ENCODE measurements around the gene CTSF. TPM values are rescaled to one million over a fixed set of nuclear protein-coding genes. Genes with fewer than 3 reads are reported as not detected.

CTSF gene
- total and polyA plus RNA-seq, 2 of the 13 experiments (the other 11 are each of a cell fraction or from before 2014, with no cell fraction given), result not detected

DNA sequence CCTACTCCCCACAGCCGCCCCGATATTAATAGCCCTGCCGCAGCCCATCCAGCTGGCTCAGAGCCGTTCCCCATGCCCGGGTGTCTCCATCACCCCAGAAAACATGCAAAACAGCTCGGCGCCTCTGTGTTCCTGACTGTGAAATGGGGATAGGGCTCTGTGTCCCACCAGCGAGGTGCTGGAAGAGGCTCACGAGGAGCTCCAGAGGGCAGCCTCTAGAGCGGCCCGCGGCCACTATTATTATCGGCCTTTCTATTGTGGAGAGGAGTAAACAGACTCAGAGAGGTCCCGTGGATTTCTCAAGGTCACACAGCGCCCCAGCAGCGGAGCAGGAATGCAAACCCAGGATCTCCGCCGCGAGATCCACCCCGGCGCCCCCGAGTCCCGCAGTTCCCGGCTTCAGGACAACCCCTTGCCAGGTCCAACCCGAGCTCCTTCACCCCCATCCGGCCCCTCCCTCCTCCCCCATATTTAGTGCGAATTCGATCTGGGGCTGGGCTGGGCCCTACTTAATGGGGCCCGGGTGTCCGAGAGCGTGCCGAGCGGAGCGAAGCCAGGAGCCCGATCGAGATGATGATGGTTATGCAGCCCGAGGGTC, 21.9 kb downstream of the CTSF start, which contains the start of gene ACTN3 (continued):
- TF ChIP-seq EEA1 (CRISPR knock-in tag; IDR thresholded peaks at IDR 0.05; ENCODE audit: borderline replicate concordance), result no peak
- TF ChIP-seq, protein P1, sequence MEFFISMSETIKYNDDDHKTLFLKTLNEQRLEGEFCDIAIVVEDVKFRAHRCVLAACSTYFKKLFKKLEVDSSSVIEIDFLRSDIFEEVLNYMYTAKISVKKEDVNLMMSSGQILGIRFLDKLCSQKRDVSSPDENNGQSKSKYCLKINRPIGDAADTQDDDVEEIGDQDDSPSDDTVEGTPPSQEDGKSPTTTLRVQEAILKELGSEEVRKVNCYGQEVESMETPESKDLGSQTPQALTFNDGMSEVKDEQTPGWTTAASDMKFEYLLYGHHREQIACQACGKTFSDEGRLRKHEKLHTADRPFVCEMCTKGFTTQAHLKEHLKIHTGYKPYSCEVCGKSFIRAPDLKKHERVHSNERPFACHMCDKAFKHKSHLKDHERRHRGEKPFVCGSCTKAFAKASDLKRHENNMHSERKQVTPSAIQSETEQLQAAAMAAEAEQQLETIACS (CRISPR knock-in tag; IDR thresholded peaks at IDR 0.05), result no peak
- TF ChIP-seq, protein P2, sequence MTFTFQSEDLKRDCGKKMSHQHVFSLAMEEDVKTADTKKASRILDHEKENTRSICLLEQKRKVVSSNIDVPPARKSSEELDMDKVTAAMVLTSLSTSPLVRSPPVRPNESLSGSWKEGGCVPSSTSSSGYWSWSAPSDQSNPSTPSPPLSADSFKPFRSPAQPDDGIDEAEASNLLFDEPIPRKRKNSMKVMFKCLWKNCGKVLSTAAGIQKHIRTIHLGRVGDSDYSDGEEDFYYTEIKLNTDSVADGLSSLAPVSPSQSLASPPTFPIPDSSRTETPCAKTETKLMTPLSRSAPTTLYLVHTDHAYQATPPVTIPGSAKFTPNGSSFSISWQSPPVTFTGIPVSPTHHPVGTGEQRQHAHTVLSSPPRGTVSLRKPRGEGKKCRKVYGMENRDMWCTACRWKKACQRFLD (CRISPR knock-in tag; IDR thresholded peaks at IDR 0.05; ENCODE audit: borderline replicate concordance), result no peak
- no peak for TF ChIP-seq RBFOX2 (IDR thresholded peaks at IDR 0.05; ENCODE audit: low read depth, low read length)
- TF ChIP-seq ZNF556 (CRISPR knock-in tag; IDR thresholded peaks at IDR 0.05; ENCODE audit: borderline replicate concordance), result no peak
- TF ChIP-seq, protein P3, sequence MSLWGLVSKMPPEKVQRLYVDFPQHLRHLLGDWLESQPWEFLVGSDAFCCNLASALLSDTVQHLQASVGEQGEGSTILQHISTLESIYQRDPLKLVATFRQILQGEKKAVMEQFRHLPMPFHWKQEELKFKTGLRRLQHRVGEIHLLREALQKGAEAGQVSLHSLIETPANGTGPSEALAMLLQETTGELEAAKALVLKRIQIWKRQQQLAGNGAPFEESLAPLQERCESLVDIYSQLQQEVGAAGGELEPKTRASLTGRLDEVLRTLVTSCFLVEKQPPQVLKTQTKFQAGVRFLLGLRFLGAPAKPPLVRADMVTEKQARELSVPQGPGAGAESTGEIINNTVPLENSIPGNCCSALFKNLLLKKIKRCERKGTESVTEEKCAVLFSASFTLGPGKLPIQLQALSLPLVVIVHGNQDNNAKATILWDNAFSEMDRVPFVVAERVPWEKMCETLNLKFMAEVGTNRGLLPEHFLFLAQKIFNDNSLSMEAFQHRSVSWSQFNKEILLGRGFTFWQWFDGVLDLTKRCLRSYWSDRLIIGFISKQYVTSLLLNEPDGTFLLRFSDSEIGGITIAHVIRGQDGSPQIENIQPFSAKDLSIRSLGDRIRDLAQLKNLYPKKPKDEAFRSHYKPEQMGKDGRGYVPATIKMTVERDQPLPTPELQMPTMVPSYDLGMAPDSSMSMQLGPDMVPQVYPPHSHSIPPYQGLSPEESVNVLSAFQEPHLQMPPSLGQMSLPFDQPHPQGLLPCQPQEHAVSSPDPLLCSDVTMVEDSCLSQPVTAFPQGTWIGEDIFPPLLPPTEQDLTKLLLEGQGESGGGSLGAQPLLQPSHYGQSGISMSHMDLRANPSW (CRISPR knock-in tag; IDR thresholded peaks at IDR 0.05; ENCODE audit: borderline replicate concordance), result no peak
- 0 out of 2 replicates have a peak, but pooled peaks have one; percentile 30 for TF ChIP-seq ZNF224 (CRISPR knock-in tag; IDR thresholded peaks at IDR 0.05)
- TF ChIP-seq GTF3A (CRISPR knock-in tag; conservative IDR thresholded peaks at IDR 0.05), result no peak
- TF ChIP-seq ZBTB3 (CRISPR knock-in tag; IDR thresholded peaks at IDR 0.05; ENCODE audit: borderline replicate concordance, low read depth), result no peak
- no peak for TF ChIP-seq ZC3H4 (CRISPR knock-in tag; IDR thresholded peaks at IDR 0.05; ENCODE audit: borderline replicate concordance)
- TF ChIP-seq ZNF430 (CRISPR knock-in tag; IDR thresholded peaks at IDR 0.05), result no peak
- no peak for TF ChIP-seq PPARG (CRISPR knock-in tag; conservative IDR thresholded peaks at IDR 0.05)
- TF ChIP-seq, protein P4, sequence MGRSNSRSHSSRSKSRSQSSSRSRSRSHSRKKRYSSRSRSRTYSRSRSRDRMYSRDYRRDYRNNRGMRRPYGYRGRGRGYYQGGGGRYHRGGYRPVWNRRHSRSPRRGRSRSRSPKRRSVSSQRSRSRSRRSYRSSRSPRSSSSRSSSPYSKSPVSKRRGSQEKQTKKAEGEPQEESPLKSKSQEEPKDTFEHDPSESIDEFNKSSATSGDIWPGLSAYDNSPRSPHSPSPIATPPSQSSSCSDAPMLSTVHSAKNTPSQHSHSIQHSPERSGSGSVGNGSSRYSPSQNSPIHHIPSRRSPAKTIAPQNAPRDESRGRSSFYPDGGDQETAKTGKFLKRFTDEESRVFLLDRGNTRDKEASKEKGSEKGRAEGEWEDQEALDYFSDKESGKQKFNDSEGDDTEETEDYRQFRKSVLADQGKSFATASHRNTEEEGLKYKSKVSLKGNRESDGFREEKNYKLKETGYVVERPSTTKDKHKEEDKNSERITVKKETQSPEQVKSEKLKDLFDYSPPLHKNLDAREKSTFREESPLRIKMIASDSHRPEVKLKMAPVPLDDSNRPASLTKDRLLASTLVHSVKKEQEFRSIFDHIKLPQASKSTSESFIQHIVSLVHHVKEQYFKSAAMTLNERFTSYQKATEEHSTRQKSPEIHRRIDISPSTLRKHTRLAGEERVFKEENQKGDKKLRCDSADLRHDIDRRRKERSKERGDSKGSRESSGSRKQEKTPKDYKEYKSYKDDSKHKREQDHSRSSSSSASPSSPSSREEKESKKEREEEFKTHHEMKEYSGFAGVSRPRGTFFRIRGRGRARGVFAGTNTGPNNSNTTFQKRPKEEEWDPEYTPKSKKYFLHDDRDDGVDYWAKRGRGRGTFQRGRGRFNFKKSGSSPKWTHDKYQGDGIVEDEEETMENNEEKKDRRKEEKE (IDR thresholded peaks at IDR 0.05), result no peak
- TF ChIP-seq, protein P5, sequence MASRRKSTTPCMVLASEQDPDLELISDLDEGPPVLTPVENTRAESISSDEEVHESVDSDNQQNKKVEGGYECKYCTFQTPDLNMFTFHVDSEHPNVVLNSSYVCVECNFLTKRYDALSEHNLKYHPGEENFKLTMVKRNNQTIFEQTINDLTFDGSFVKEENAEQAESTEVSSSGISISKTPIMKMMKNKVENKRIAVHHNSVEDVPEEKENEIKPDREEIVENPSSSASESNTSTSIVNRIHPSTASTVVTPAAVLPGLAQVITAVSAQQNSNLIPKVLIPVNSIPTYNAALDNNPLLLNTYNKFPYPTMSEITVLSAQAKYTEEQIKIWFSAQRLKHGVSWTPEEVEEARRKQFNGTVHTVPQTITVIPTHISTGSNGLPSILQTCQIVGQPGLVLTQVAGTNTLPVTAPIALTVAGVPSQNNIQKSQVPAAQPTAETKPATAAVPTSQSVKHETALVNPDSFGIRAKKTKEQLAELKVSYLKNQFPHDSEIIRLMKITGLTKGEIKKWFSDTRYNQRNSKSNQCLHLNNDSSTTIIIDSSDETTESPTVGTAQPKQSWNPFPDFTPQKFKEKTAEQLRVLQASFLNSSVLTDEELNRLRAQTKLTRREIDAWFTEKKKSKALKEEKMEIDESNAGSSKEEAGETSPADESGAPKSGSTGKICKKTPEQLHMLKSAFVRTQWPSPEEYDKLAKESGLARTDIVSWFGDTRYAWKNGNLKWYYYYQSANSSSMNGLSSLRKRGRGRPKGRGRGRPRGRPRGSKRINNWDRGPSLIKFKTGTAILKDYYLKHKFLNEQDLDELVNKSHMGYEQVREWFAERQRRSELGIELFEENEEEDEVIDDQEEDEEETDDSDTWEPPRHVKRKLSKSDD (CRISPR knock-in tag; IDR thresholded peaks at IDR 0.05; ENCODE audit: low read depth), result no peak
- no peak for TF ChIP-seq HNF4A (CRISPR knock-in tag; IDR thresholded peaks at IDR 0.05)
- no peak for TF ChIP-seq NFE2L1 (CRISPR knock-in tag; IDR thresholded peaks at IDR 0.05; ENCODE audit: borderline replicate concordance)
- no peak for TF ChIP-seq ZNF615 (CRISPR knock-in tag; IDR thresholded peaks at IDR 0.05; ENCODE audit: borderline replicate concordance)
- 0 out of 2 replicates have a peak, but pooled peaks have one; percentile 5 for TF ChIP-seq CREM (IDR thresholded peaks at IDR 0.05)
- TF ChIP-seq CREM (CRISPR knock-in tag; IDR thresholded peaks at IDR 0.05), result no peak
